Neural cell (in vitro differentiated cells): ENCODE measurements around the gene SDCBP2. TPM values are rescaled to one million over a fixed set of nuclear protein-coding genes. Genes with fewer than 3 reads are reported as not detected.

Source experiments
- H2AFZ ChIP-seq: fragments of 200-600, 300-800 bp; sonication (generic), shearing (Covaris generic); 2 replicates; pipeline ENCODE4 v1.6.0; 2014; ENCODE audit warnings: low read depth, mild to moderate bottlenecking, antibody characterized with exemption, low read length, moderate library complexity
- H3F3A ChIP-seq: fragments of 200-600 bp; shearing (Covaris generic); 2 replicates; pipeline ENCODE4 v1.6.1; 2016; ENCODE audit warnings: mild to moderate bottlenecking, moderate library complexity, mixed read lengths, antibody characterized with exemption, low read length; ENCODE audit not compliant: insufficient read depth, poor library complexity, severe bottlenecking
- H3K27ac ChIP-seq: fragments of 200-600, 300-800 bp; sonication (generic), shearing (Covaris generic); 2 replicates; pipeline ENCODE4 v1.5.1; 2014; ENCODE audit warnings: mild to moderate bottlenecking, low read length, moderate library complexity
- H3K27me3 ChIP-seq: fragments of 300-800, 200-600 bp; sonication (generic), shearing (Covaris generic); 2 replicates; pipeline ENCODE4 v1.6.0; 2014; ENCODE audit warnings: mild to moderate bottlenecking, low read depth, low read length, moderate library complexity; ENCODE audit not compliant: insufficient read depth
- H3K36me3 ChIP-seq: fragments of 300-800, 200-600 bp; sonication (generic), shearing (Covaris generic); 2 replicates; pipeline ENCODE4 v1.5.1; 2014; ENCODE audit warnings: mild to moderate bottlenecking, antibody characterized with exemption, low read length, moderate library complexity; ENCODE audit not compliant: insufficient read depth
- H3K4me2 ChIP-seq: fragments of 300-800, 200-600 bp; sonication (generic), shearing (Covaris generic); 2 replicates; pipeline ENCODE4 v1.6.0; 2014; ENCODE audit warnings: mild to moderate bottlenecking, low read length
- H3K4me3 ChIP-seq: fragments of 300-800, 200-600 bp; sonication (generic), shearing (Covaris generic); 2 replicates; pipeline ENCODE4 v1.5.1; 2014; ENCODE audit warnings: mild to moderate bottlenecking, low read length, moderate library complexity
- H3K79me2 ChIP-seq: fragments of 200-600 bp; shearing (Covaris generic); replicated peaks from 2 replicates; pipeline ENCODE4 v1.6.0; 2014; ENCODE audit warnings: mild to moderate bottlenecking, low read length, moderate library complexity; ENCODE audit not compliant: insufficient read depth
- H3K9ac ChIP-seq: fragments of 300-800, 200-600 bp; sonication (generic), shearing (Covaris generic); 2 replicates; pipeline ENCODE4 v1.6.1; 2016; ENCODE audit warnings: mild to moderate bottlenecking, low read length, mixed read lengths
- H3K9me2 ChIP-seq: fragments of 200-600 bp; shearing (Covaris generic); 2 replicates; pipeline ENCODE4 v1.6.1; 2016; ENCODE audit warnings: mild to moderate bottlenecking, low read length, mixed read lengths; ENCODE audit not compliant: insufficient read depth
- H3K9me3 ChIP-seq: fragments of 200-600, 300-800 bp; sonication (generic), shearing (Covaris generic); 2 replicates; pipeline ENCODE4 v1.6.1; 2016; ENCODE audit warnings: mild to moderate bottlenecking, mixed run types, low read length, moderate library complexity, mixed read lengths
- H4K20me1 ChIP-seq: fragments of 200-600 bp; shearing (Covaris generic); 2 replicates; pipeline ENCODE4 v1.6.1; 2016; ENCODE audit warnings: mild to moderate bottlenecking, mixed run types; ENCODE audit not compliant: insufficient read depth
- EP300 ChIP-seq: fragments of 450-650 bp; conservative IDR thresholded peaks from 2 replicates; pipeline ENCODE4 v1.6.1; 2014; ENCODE audit warnings: antibody characterized with exemption, mild to moderate bottlenecking, moderate library complexity; ENCODE audit not compliant: poor library complexity, severe bottlenecking
- EZH2 ChIP-seq: fragments of 200-600, 300-800 bp; shearing (Covaris generic), sonication (generic); IDR thresholded peaks from 2 replicates; pipeline ENCODE4 v1.6.1; 2014; ENCODE audit warnings: antibody characterized with exemption, low read length, borderline replicate concordance, mild to moderate bottlenecking; ENCODE audit not compliant: insufficient read depth, poor library complexity, severe bottlenecking
- MXI1 ChIP-seq: fragments of 450-650 bp; conservative IDR thresholded peaks from 2 replicates; pipeline ENCODE4 v1.6.1; 2014; ENCODE audit warnings: antibody characterized with exemption, mild to moderate bottlenecking; ENCODE audit not compliant: poor library complexity, severe bottlenecking
- POLR2AphosphoS5 ChIP-seq: IDR thresholded peaks from 2 replicates; pipeline ENCODE4 v1.6.1; 2012
- RAD21 ChIP-seq: fragments of 450-650 bp; conservative IDR thresholded peaks from 2 replicates; pipeline ENCODE4 v1.6.1; 2014; ENCODE audit warnings: antibody characterized with exemption, mild to moderate bottlenecking, moderate library complexity
- REST ChIP-seq: IDR thresholded peaks from 2 replicates; pipeline ENCODE4 v1.6.1; 2012; ENCODE audit warnings: borderline replicate concordance
- SMC3 ChIP-seq: fragments of 450-650 bp; conservative IDR thresholded peaks from 2 replicates; pipeline ENCODE4 v1.6.1; 2014; ENCODE audit warnings: antibody characterized with exemption, mild to moderate bottlenecking, moderate library complexity; ENCODE audit not compliant: poor library complexity
- TAF1 ChIP-seq: IDR thresholded peaks from 2 replicates; pipeline ENCODE4 v1.6.1; 2012; ENCODE audit warnings: low read depth
- polyA plus RNA-seq: library from polyadenylated mRNA; depleted of rRNA; stranded (reverse); fragments of >200 nt; gene quantifications from 2 replicates; pipeline ENCODE4 v1.2.3, GENCODE V29; 2014
- TF ChIP-seq, protein P1 (sequence below): fragments of 450-650 bp; IDR thresholded peaks from 2 replicates; pipeline ENCODE4 v1.5.1; 2014; ENCODE audit warnings: antibody characterized with exemption, mild to moderate bottlenecking, moderate library complexity; ENCODE audit not compliant: poor library complexity, severe bottlenecking

Gene SDCBP2
- polyA plus RNA-seq, 1 donor from 2014 or later = 5.2 TPM

- H3K9me2 ChIP-seq = no peaks in the 10 kb centered on the region
- no peak overlapping the region for H3K9ac ChIP-seq
- no peaks in the 10 kb centered on the region for H4K20me1 ChIP-seq
- no peak overlapping the region for H3K4me3 ChIP-seq
- no peaks in the 10 kb centered on the region for H3K9me3 ChIP-seq
- H3K4me2 ChIP-seq = no peak overlapping the region
- H3K79me2 ChIP-seq = peaks cover 5% of the 10 kb centered on the region
- H3K27me3 ChIP-seq = no peaks in the 10 kb centered on the region
- TF ChIP-seq EZH2 = no peak
- no peak for TF ChIP-seq MXI1
- TF ChIP-seq REST = no peak
- TF ChIP-seq POLR2AphosphoS5 = no peak
- TF ChIP-seq EP300 = no peak
- no peak for TF ChIP-seq SMC3
- TF ChIP-seq, protein P1, sequence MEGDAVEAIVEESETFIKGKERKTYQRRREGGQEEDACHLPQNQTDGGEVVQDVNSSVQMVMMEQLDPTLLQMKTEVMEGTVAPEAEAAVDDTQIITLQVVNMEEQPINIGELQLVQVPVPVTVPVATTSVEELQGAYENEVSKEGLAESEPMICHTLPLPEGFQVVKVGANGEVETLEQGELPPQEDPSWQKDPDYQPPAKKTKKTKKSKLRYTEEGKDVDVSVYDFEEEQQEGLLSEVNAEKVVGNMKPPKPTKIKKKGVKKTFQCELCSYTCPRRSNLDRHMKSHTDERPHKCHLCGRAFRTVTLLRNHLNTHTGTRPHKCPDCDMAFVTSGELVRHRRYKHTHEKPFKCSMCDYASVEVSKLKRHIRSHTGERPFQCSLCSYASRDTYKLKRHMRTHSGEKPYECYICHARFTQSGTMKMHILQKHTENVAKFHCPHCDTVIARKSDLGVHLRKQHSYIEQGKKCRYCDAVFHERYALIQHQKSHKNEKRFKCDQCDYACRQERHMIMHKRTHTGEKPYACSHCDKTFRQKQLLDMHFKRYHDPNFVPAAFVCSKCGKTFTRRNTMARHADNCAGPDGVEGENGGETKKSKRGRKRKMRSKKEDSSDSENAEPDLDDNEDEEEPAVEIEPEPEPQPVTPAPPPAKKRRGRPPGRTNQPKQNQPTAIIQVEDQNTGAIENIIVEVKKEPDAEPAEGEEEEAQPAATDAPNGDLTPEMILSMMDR = no peak
- no peak for TF ChIP-seq RAD21
- TF ChIP-seq TAF1 = no peak
- no peak overlapping the region for H3K27ac ChIP-seq
- no peaks in the 10 kb centered on the region for H3K36me3 ChIP-seq
- H3F3A ChIP-seq = no peaks in the 10 kb centered on the region
- H2AFZ ChIP-seq = no peak overlapping the region
These were observed 3.9 kb upstream of the SDCBP2 start for GRCh38 chr20:1332749-1333300.

- H3K4me2 ChIP-seq = no peak overlapping the region
- no peaks in the 10 kb centered on the region for H3K36me3 ChIP-seq
- no peak overlapping the region for H3K4me3 ChIP-seq
- no peaks in the 10 kb centered on the region for H4K20me1 ChIP-seq
- H3K9ac ChIP-seq = no peak overlapping the region
- H3F3A ChIP-seq = no peaks in the 10 kb centered on the region
- no peak overlapping the region for H3K27ac ChIP-seq
- peaks cover 9% of the 10 kb centered on the region for H3K79me2 ChIP-seq
- no peak for TF ChIP-seq REST
- no peaks in the 10 kb centered on the region for H3K27me3 ChIP-seq
- H2AFZ ChIP-seq = no peak overlapping the region
- no peaks in the 10 kb centered on the region for H3K9me2 ChIP-seq
- no peaks in the 10 kb centered on the region for H3K9me3 ChIP-seq
These were observed 3.0 kb upstream of the SDCBP2 start for GRCh38 chr20:1331801-1332453.
